ENCODE measurements around the gene CHRM1.

Gene CHRM1

DNA sequence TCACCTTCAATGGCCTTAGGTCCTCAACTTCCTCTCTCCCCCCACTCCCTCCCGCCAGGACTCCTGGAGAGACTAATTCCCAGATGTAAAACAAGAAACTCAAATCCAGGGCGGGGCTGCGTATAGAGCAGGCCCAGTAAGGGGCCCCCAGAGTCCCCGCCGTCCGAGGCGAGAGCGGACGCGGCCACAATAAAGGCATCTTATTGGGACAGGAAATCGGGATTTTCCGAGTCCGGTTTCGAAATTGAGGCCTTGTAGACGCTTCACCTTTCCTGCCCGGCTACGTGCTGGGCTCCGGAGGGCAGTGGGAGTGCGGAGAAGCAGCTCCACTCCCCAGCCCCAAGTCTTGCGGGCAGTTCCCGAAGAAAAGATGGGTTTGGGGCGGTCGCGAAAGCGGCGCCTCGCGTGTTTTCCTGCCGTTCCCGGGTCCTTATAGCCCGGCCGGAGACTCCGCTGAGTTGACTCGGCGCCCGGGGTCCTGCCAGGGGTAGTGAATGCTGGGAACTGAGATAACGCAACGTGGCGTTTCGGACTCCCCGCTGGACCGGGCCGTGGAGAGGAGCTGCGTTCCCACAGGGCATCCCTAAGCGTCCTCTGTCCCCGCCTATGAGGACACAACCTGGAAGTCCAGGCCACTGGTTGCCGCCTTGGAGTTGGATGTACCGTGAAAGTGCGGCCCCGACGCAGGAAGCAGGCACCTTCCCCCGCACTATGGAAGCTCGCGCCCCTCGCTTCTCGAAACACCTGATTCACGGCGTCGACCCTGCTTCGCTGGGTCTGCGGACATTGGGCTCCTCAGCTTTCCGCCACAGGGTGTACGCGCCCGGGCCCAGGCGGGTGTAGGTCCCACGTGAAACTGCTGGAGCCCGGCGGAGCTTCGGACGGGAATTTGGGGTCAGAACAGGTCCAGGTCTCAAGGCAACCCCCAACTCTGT, 4.8 kb upstream of the CHRM1 start:
- DNase-seq, result no peak

GRCh38 chr11:62925308-62925707, 4.1 kb upstream of the CHRM1 start:
- DNase-seq, result no peak

DNA sequence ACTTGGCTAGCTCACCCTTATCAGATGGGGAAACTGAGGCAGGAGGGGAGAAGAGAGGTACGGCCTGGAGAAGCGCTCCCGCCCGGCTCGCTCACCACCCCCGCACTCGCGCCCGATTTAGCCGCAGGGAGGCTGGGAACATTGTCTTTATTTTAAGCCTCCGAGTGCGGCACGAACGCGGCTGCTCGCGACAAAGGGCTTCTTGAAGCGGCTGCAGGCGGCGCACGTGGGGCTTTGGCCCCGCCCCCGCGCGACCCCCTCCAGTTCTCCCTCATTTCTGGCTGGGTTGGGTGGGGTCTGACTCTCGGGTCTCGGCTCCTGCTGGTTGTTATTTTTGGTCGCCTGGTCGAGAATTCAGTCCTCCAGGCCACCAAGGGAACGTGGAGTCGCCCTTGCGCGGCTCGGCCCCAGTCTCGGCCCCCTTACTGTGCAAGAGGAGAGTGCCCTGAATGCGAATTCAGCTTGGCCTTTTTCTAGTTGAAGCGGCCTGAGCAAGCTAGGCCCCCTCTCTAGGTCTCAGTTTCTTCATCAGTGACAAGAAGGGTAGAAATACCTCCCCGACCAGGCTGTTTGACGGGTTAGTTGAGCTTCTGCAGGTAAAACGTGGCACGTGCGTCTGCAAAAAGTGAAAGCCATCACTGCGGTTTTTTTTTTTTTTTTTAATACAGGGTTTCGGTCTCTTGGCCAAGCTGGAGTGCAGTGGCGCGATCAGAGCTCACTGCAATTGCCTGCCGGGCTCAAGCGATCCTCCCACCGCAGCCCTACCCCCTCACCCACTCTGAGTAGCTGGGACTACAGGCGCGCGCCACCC, 2.6 kb upstream of the CHRM1 start:
- DNase-seq, result no peak

DNA sequence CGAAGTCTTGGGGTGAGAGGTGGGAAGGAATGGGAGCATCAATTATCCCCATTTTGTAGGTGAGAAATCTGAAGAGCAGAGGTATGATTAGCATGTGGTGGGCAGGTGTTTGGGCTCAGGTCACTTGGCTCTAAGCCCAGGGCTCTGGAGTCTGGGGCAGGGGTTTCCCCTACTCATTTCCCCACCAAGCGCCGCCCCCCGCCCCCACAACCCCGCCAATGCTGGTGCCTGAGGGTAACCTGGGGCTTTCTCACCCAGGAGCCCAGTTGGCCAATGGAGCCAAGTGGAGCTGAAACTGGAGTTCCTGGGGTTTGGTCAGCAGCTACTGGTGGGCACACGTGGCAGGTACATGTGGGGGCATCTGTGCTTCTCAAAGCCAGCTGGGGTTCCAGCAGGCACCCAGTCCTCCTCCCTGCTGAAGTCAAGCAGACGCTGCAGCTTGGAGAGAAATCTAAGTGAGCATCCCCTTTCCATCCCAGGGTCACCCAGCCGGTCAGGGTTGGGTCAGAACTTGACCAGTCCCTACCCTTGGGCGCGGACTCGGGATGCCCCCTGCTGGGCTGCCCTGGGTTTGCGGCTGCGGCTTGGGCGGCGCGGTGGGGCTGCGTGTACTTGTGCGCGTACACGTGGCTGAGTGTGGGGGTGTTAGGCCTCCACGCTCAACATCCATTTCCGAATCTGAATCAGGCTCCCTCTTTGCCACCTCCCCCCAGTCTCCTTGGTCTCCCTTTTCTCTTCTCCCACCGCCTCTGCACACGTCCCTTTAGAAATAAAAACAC, 1.7 kb upstream of the CHRM1 start:
- DNase-seq, result no peak

DNA sequence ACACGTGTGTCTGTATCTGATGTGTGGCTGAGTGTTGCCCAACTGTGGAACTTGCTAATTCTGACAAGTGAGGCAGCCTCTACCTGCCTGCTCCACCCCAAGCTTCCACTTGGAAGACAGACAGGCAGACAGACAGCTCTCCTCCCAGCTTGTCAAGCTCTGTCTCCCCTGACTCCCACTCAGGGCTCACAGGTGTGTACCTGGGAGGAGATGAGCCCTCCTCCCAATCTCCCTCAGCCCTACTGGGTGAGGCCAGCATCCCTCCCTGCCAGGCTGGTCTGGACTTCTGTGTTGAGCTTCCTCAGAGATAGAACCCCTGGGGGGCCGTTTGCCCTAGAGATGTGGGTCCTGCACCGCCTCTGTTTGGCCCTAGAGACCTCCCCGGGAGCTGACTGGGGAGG, 1.0 kb upstream of the CHRM1 start:
- DNase-seq, result no peak

DNA sequence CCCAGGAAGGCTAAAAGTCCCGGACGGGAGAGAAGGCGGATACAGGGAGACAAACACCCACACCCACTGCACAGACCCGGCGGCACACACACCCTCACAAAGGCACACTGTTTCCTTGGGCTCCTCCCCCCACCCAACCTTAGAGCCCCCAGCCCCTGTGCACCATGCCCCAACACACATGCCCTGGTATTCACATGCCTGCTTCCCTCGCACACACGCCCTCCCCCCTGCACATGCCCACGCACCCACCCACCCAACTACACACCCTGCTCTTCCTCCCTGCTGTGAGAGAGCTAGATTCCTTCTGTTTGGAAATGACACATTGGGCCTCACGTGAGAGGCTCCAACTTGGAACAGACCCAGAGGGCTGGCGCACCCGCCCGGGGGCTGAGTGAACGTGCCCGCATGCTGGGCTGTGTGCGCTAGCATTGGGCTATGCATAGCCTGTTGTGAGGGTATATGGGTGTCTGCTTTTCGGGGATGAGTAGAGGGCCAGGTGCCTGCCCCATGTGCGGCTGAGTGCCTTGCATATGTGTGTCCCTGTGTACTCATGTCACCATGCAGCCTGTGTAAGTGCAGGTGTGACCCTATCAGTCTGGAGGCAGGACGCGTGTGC, 518 bp upstream of the CHRM1 start:
- no peak for DNase-seq

DNA sequence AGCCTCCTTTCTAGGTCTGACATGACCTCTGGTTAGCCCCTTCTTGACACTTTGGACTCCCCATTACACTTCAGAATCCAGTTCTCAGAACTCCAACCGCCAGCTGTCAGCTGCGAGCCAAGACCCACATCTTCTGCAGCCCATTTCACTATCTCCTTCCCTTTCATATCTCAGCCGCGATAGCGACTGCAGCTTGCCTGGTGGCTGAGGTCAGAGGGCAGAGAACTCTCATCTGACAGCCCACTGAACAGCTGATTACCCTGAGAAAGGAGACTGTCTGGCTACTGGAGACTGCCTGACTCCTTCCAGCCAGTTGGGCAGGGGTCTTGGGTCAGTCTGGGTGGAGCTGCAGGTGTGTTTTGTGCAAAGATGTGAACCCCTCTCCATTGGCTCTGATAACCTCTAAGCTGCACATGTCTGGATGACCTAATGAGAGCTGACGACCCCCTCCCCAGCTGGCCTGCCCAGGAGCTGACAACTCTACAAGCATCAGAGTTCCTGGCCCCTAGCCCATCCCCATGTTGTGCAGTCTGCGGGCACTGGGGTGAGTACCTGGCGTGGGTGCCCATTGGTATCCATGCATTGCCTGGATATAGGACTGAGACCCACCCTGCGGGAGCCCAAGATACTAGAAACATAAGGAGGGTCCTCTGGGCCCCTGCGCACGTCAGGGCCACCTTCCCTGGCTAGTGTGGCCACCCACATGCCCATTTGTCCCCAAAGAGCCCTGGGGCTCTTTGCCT, 1.1 kb downstream of the CHRM1 start:
- no peak for DNase-seq

DNA sequence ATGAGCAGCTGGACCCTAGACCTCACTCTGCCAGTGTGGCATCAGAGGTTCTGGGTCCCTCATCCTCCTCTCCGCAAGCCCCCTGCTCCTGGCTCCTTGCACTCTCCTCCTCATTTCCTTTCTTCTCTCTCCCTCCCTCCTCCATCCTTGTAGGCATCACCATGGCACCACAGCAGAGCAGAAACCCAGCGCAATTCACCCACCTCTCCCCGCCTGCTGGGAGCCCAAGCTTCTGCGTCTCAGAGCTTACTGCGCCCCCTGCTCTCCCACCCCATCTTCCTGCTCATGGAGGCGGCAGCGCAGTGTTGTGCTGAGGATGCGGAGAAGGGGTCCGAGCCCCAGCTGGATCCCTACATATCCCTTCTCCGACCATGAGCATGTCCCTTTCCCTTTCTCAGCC, 1.7 kb downstream of the CHRM1 start:
- DNase-seq, result no peak

DNA sequence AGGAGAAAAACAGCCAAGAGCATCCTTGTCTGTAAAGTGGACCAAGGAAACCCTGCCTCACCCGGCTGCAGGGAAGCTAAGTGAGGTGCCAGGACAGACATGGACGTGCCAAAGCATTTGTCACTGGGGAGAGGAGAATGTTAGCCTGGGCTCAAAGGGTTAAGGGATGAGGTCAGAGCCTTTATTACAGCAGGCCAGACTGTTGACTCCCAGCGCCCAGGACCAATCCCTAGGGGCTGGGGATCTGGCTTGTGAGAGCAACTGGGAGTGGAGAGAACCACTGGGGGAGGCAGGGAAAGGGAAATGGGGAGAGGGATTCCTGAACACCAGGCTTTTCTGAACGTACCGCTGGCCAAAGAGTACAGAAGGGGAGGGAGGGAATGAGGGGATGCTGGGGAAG, 2.6 kb downstream of the CHRM1 start:
- no peak for DNase-seq

DNA sequence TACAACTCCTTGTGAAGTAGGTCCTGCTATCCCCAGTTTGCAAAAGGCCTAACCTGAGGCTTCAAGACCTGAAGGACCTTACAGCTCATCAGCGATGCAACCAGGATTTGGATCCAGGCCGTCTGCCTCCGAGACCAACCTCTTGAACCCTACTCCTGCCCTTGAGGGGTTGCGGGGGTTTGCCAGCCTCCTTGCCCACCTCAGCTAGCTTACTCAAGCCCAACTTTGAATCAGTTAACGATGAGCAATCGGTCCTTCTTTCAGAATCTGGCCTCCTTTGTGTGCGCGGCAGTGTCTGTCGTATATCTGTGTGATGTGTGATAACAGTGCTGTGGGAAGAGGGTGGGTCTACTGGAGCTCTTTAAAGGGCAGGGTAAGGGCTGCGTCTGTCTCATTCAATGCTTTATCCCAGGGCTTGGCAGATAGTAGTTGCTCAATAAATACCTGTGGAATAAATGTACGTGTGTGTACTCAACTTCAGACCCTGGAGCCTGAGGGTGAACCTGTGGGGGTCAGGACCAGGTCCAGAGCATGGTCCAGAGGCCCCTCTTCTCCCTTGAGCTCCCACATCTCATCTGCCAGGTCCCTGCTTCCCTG, 3.2 kb downstream of the CHRM1 start:
- no peak for DNase-seq

DNA sequence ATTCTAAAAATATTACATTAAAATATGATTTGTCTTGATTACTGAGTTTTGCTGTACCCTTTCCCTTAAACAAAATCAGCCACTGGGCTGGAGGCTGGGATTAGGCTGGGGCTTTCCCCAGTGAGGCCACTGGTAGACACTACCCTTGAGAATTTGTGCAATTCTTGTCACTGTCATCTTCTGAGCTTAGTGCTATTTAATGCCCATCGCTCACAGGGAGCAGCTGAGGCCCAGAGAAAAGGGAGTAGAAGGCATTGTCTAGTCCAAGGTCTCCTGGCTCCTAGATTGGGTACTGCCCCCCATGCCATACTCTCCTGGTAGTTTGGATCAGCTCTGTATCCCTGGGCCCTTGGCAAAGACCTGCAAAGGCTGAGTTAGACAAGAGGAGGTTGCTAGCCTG, 6.7 kb downstream of the CHRM1 start:
- no peak for DNase-seq

DNA sequence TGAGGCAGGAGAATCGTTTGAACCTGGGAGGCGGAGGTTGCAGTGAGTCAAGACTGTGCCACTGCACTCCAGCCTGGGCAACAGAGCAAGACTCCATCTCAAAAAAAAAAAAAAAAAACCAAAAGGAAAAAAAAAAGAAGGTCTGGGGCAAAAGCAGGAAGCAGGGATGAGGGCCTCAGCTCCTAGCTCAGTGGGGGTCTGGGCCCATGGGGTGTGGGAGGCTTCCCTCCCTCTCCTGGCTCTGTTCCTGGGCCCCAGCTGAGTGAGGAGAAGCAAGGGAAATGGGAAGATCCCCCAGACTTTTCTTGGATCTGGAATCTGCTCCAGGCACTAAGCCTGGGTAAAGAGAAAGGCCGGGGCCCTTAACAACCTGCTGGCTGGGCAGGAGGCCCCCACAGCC, 8.9 kb downstream of the CHRM1 start:
- no peak for DNase-seq

- no peak for DNase-seq
These were observed 9.7 kb downstream of the CHRM1 start for GRCh38 chr11:62911137-62912130.

DNA sequence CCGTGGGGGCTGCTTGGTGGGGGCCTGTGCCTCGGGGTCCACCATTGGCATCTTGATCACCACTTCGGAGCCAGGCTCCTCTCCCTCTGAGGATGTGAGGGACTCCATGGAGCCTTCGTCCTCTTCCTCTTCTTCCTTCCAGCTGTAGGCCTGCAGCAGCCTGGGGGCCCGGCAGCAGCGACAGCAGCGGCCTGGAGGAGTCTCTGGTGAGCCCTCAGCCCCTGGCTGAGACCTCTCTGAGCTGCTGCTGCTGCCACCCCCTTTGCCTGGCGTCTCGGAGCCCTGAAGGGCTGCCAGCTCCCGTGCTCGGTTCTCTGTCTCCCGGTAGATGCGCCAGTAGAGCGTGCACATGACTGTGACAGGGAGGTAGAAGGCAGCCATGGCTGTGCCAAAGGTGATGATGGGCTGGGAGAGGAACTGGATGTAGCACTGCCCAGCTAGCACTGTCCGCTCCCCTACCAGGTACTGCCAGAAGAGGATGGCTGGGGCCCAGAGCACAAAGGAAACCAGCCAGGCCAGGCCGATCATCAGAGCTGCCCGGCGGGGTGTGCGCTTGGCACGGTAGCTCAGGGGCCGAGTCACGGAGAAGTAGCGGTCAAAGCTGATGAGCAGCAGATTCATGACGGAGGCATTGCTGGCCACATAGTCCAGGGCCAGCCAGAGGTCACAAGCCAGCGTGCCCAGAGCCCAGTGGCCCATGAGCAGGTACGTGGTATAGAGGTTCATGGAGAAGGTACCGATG, 10.9 kb downstream of the CHRM1 start:
- DNase-seq, result no peak

DNA sequence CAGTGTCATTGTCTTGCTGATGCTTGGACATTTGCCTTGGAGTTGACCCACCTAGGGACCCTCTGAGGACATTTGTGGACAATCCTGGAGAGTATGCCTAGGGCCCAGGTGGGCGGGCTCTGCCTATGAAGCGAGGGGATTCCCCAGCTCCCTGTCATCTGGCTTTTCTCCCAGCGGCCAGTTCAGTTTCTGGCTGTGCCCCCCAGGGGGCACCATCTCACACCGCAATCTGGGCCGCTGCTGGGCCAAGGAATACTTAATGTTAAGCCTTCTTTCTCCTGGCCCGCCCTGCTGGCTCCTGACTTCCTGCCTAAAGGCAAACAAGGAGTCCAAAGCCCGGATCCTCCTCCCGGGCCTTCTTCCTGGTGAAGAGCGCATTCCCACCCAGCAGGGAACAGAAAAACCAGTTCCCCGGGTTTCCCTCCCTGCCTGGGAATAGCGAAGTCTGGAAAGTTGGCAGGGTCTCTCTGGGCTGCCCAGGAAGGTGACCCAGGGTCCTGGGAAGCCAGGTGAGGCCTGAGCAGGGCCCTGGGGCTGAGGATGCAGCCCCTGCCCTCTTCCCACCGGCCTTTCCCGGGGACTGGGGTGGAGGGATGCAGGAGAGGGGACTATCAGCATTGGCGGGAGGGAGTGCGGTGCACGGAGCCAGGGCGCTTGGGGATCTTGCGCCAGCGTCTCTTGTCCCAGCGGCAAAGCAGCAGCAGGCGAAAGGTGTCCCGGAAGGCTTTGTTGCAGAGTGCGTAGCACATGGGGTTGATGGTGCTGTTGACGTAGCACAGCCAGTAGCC, 11.9 kb downstream of the CHRM1 start:
- DNase-seq, result no peak

DNA sequence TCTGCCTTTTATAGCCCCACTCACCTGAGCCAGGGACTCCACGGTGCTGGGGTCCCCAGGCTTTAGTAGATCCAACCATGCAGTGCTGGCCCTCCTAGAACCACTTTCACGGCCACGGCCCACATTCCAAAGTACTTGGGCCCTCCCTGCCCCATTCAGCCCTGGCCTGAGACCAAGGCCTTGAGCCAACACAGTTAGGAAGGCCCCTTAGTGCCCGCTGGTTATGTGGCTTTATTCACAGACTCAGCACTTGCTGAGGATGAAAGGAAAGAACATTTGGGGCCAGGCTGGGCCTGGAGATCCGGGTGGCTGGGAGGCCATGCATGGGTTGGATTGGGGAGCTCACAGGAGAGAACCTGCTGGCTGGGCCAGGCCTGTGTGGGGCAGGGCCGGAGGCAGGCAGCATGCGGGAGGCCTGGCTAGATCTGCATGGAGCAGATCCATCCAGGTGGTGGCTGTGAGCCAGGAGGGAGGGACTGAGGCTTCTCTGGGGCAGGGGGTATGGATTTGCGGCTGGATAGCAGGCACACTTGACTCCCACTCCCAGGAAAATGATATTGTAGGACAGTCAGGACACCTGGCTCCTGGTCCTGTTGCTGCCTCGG, 12.6 kb downstream of the CHRM1 start:
- no peak for DNase-seq

- DNase-seq, result peak; percentile 24
These were observed 15.1 kb downstream of the CHRM1 start for GRCh38 chr11:62905927-62906531.

GRCh38 chr11:62905296-62905695, 15.9 kb downstream of the CHRM1 start:
- no peak for DNase-seq

Data from NCI-H446 treated with DMSO at 0.1 percent for 48 hours (cell line).